CD4-positive, alpha-beta T cell (primary cell): ENCODE measurements around the gene SLC16A13. TPM values are rescaled to one million over a fixed set of nuclear protein-coding genes. Genes with fewer than 3 reads are reported as not detected.

Source experiments
- ATAC-seq: fragments of 200-7000 bp; cut with Tn5 transposase; one replicate; pipeline ENCODE4 v1.10.0; 2022; ENCODE audit warnings: mild to moderate bottlenecking; ENCODE audit not compliant: poor library complexity
- CTCF ChIA-PET: fragments of 350-600 bp; sonication (Branson Sonifier 250); formaldehyde crosslinking; loops from one replicate; lab custom pipeline; 2021; ENCODE audit warnings: antibody characterized with exemption, inconsistent platforms; lab: Charles Lee
- POLR2A ChIA-PET: fragments of 350-600 bp; sonication (Branson Sonifier 250); formaldehyde crosslinking; loops from one replicate; lab custom pipeline; 2021; ENCODE audit warnings: antibody characterized with exemption, inconsistent platforms; lab: Charles Lee
- DNase-seq, 14 experiments: peaks; one replicate each; pipeline ENCODE4 v3.0.0-alpha.2; 2013 to 2020; ENCODE audit warnings: mixed read lengths in 2 of 14
- H3K27ac ChIP-seq, 2 donors: one replicate each; pipeline versions ENCODE4 v1.5.1 to v1.7.0; 2013; ENCODE audit warnings: low read length in 2 of 2, low read depth in 1 of 2, mild to moderate bottlenecking in 1 of 2
- H3K27me3 ChIP-seq, 2 experiments: 1 replicate in 1 of 2; 2 replicates in 1 of 2; pipeline versions ENCODE4 v1.6.1 to v1.7.0; 2013; ENCODE audit warnings: low read length in 2 of 2, control low read depth in 1 of 2, mild to moderate bottlenecking in 1 of 2, moderate library complexity in 1 of 2; ENCODE audit not compliant: insufficient read depth in 2 of 2, control insufficient read depth in 1 of 2
- H3K36me3 ChIP-seq: one replicate; pipeline ENCODE4 v1.6.1; 2013; ENCODE audit warnings: low read length, control low read depth; ENCODE audit not compliant: insufficient read depth
- H3K4me1 ChIP-seq: one replicate; pipeline ENCODE4 v1.6.1; 2013; ENCODE audit warnings: low read length, control low read depth; ENCODE audit not compliant: insufficient read depth
- H3K4me3 ChIP-seq: one replicate; pipeline ENCODE4 v1.5.1; 2013; ENCODE audit warnings: mild to moderate bottlenecking, low read length, moderate library complexity
- H3K9me3 ChIP-seq, 2 experiments: 1 replicate in 1 of 2; 2 replicates in 1 of 2; pipeline versions ENCODE4 v1.6.1 to v1.7.0; 2013; ENCODE audit warnings: low read length in 2 of 2, mild to moderate bottlenecking in 2 of 2, control low read depth in 1 of 2, moderate library complexity in 1 of 2; ENCODE audit not compliant: control insufficient read depth in 1 of 2, insufficient read depth in 1 of 2
- H3K27ac Mint-ChIP-seq: one replicate; pipeline ENCODE4 v1.8.0; 2020; ENCODE audit warnings: mixed read lengths
- H3K27me3 Mint-ChIP-seq: one replicate; pipeline ENCODE4 v1.8.0; 2021; ENCODE audit warnings: mixed read lengths
- H3K36me3 Mint-ChIP-seq: one replicate; pipeline ENCODE4 v1.8.0; 2021; ENCODE audit warnings: low read depth, mixed read lengths
- H3K4me1 Mint-ChIP-seq: one replicate; pipeline ENCODE4 v1.8.0; 2021; ENCODE audit warnings: low read depth, mixed read lengths
- H3K4me3 Mint-ChIP-seq: one replicate; pipeline ENCODE4 v1.8.0; 2020; ENCODE audit warnings: mild to moderate bottlenecking, mixed read lengths
- H3K9me3 Mint-ChIP-seq: one replicate; pipeline ENCODE4 v1.8.0; 2020; ENCODE audit warnings: mixed read lengths
- intact Hi-C, 2 experiments: fragments of 100-400 bp; cut with DNase I in 1 of 2; cut with micrococcal nuclease in 1 of 2; formaldehyde crosslinking; loops; one replicate each; pipeline versions ENCODE4 v1.15.1 to v1.9.0; 2023 to 2025; cut with DNase I, micrococcal nuclease
- total RNA-seq, 174 experiments: library from RNA in 2 of 174; stranded (reverse) in 2 of 174; gene quantifications; one replicate each; pipeline ENCODE4 v1.2.3 and lab custom pipeline; 2021 to 2026
- TF ChIP-seq, protein P1 (sequence below): fragments of 200-600 bp; IDR thresholded peaks from one replicate; pipeline ENCODE4 v1.8.0; 2022; ENCODE audit warnings: antibody characterized with exemption, mild to moderate bottlenecking

SLC16A13 gene
- total RNA-seq, 2 experiments from 2014 or later = 2.3 to 2.4 TPM

DNA sequence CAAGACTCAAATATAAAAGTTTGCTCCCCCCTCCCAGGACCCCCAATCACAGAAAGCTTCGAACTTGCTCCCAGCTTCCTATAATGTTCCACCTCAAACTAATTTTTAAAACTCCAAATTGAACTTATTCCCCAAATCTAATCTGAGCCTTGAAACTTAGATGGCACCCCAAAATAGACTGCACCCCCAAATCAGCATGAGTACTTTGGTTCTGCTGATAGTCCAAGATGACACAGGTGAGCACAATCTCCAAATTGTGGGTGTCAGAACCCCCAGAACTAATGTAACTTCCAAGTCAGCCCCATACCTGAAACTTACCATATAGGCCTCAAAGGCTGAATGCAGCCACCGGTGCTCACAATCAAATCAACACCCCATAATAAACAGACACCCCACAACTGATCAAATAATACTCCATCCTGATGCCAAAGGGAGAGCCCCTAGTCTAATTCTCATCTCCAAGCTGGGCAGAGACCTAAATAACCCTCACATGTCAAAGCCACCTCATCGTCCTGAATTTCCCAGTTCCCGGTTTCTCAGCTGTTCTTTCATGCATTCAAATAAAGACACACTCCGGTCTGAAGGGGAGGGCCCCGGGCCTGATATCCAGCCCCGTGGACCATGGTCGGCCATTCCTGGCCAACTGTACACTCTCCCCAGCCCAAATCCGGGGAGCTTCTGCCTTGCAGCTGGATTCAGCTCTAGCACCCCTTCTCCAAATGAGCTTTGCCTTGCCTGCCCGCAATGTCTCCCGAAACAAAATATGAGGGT, 14.7 kb upstream of the SLC16A13 start:
- Mint-ChIP-seq H3K27me3 (peaks cover 11% of the 10 kb centered on the region), H3K4me3 (peak overlapping the region; percentile 84), H3K9me3 (no peaks in the 10 kb centered on the region), H3K27ac (peak overlapping the region; percentile 22), H3K4me1 (peaks cover 51% of the 10 kb centered on the region), H3K36me3 (peaks cover 7% of the 10 kb centered on the region)
- DNase-seq = no peak
- Histone ChIP-seq H3K4me1 (peaks cover 61% of the 10 kb centered on the region), H3K27me3 (no peaks in the 10 kb centered on the region), H3K9me3 (no peaks in the 10 kb centered on the region), H3K27ac (no peak overlapping the region), H3K36me3 (peaks cover 15% of the 10 kb centered on the region), H3K4me3 (no peak overlapping the region)
- ATAC-seq = no peak
- intact Hi-C loops = loop anchor here (5.0 kb wide), 1 partner anchor 179 kb away; no protein-coding TSS in a partner anchor
- TF ChIP-seq, protein P1, sequence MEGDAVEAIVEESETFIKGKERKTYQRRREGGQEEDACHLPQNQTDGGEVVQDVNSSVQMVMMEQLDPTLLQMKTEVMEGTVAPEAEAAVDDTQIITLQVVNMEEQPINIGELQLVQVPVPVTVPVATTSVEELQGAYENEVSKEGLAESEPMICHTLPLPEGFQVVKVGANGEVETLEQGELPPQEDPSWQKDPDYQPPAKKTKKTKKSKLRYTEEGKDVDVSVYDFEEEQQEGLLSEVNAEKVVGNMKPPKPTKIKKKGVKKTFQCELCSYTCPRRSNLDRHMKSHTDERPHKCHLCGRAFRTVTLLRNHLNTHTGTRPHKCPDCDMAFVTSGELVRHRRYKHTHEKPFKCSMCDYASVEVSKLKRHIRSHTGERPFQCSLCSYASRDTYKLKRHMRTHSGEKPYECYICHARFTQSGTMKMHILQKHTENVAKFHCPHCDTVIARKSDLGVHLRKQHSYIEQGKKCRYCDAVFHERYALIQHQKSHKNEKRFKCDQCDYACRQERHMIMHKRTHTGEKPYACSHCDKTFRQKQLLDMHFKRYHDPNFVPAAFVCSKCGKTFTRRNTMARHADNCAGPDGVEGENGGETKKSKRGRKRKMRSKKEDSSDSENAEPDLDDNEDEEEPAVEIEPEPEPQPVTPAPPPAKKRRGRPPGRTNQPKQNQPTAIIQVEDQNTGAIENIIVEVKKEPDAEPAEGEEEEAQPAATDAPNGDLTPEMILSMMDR = no peak
- ChIA-PET CTCF (interaction anchor here (0.6 to 2.7 kb wide), 12 partner anchors 9 to 563 kb away, joined by 3 to 19 read pairs (median 6); partner anchors contain the start of genes MPDU1, RNASEK and SLC16A13), POLR2A (interaction anchor here (0.7 to 8.1 kb wide), 11 partner anchors 9 to 370 kb away, joined by 3 to 62 read pairs (median 4); partner anchors contain the start of genes C17orf100, GABARAP, MED31 and RNASEK)

DNA sequence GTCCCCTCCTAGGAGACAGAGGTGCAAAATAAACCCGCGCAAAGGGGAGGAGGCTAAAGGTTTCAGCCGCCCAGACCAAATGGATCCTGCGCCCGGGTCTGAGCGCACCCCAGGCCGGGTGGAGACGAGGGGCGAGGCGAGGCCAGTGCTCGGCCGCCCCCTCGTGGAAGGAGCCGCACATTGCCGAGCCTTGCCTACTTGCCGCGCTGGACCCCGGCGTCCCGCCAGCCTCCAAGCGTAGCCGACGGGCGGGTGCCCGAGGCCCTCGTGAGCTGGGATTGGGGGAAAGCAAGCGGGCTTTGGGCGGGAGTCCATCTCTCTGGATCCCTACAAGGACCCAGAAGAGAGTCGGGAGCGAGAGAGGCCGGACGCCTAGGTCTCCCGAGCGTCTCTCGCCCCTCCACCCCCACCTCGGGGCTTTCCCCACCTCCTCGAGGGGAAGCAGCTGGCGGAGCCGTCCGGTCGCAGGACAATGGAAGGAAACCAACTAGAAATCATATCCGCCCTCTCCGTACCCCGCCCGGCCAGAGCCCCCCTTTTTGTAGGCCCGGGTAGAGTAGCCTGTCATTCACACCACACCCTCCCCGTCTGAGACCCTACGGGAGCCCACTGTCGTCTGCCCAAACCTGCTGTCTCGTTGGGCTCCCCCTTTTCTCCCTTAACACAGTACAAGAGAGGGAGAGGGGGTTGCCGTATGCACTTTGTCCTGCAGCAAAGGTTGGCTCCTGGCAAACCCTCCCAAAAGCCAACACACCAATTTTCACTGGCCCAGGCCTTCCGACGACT, 13.6 kb upstream of the SLC16A13 start:
- Mint-ChIP-seq H3K4me1 (peaks cover 48% of the 10 kb centered on the region), H3K27me3 (peaks cover 11% of the 10 kb centered on the region), H3K36me3 (peaks cover 5% of the 10 kb centered on the region), H3K27ac (peak overlapping the region; percentile 88), H3K9me3 (no peaks in the 10 kb centered on the region), H3K4me3 (peak overlapping the region; percentile 84)
- peak; percentile 62 for ATAC-seq
- H3K4me1 ChIP-seq = peaks cover 50% of the 10 kb centered on the region
- TF ChIP-seq, protein P1 = peak; percentile 96
- no peaks in the 10 kb centered on the region for H3K27me3 ChIP-seq
- intact Hi-C loops = loop anchor here (1.0 to 5.0 kb wide), 7 partner anchors 13 to 180 kb away; no protein-coding TSS in a partner anchor
- peak overlapping the region; percentile 44 for H3K4me3 ChIP-seq
- POLR2A ChIA-PET = interaction anchor here (0.9 to 8.1 kb wide), 11 partner anchors 10 to 371 kb away, joined by 3 to 62 read pairs (median 4); partner anchors contain the start of genes C17orf100, MED31, RNASEK and SLC16A13
- H3K36me3 ChIP-seq = peaks cover 5% of the 10 kb centered on the region
- no peak overlapping the region for H3K27ac ChIP-seq
- CTCF ChIA-PET = interaction anchor here (0.6 to 2.7 kb wide), 12 partner anchors 10 to 562 kb away, joined by 3 to 19 read pairs (median 7); partner anchors contain the start of genes MPDU1, RNASEK and SLC16A13
- DNase-seq = peak; percentile 55 to 90 (median 73)
- H3K9me3 ChIP-seq = no peaks in the 10 kb centered on the region
